Suprapubic skin (tissue), 3 donors: Measurements from ENCODE around the gene PIK3IP1.

Source experiments
- CTCF ChIP-seq, 2 donors: fragments of 200-600 bp in 1 of 2; fragments of 450-650 bp in 1 of 2; sonication (generic) in 1 of 2; IDR thresholded peaks; one replicate each; pipeline ENCODE4 v1.5.1; 2016 to 2019; ENCODE audit warnings: antibody characterized with exemption in 2 of 2, mild to moderate bottlenecking in 1 of 2, moderate library complexity in 1 of 2
- EP300 ChIP-seq: sonication (generic); formaldehyde crosslinking; IDR thresholded peaks from one replicate; pipeline ENCODE4 v1.6.1; 2017; ENCODE audit warnings: antibody characterized with exemption
- POLR2A ChIP-seq, 2 donors: fragments of 450-650 bp; IDR thresholded peaks; one replicate each; pipeline ENCODE4 v1.6.1; 2017; ENCODE audit warnings: antibody characterized with exemption in 2 of 2, mild to moderate bottlenecking in 2 of 2, moderate library complexity in 2 of 2

DNA sequence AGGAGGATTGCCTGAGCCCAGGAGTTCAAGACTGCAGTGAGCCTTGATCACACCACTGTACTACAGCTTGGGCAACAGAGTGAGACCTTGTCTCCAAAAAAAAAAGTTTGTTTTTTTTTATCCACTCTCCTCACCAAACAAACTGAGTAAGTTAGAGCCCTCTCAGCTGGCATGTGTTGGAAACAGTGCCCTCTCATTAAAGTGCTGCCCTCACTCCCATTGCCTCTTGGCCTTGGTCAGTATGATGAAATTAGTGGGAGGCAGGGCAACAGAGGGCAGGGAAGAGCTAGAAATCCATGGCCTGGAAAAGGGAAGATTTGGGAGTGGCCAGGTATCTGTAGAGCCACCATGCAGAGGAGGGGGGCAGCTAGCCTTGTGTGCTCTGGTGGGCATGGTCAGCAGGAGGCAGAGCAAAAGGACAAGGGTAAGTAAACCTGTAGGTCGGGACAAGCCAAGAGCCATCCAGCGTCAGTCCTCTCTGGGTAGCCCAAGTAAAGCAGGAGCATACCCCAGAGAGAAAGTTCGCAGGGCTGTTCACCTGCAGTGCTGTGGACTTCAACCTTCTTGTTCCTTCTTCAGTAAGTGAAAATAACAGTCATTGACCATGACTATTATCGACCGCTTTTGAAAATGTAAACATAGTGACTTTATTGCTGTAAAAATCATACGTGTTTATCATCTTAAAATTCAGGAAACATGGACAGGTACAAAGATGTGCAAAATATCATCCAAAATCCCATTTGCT lies 28.2 kb downstream of the PIK3IP1 start:
- TF ChIP-seq CTCF (IDR thresholded peaks at IDR 0.05) (no peak), EP300 (no peak), POLR2A (IDR thresholded peaks at IDR 0.05) (no peak)
